ENCODE measurements around the gene NELFB.

NELFB gene

DNA sequence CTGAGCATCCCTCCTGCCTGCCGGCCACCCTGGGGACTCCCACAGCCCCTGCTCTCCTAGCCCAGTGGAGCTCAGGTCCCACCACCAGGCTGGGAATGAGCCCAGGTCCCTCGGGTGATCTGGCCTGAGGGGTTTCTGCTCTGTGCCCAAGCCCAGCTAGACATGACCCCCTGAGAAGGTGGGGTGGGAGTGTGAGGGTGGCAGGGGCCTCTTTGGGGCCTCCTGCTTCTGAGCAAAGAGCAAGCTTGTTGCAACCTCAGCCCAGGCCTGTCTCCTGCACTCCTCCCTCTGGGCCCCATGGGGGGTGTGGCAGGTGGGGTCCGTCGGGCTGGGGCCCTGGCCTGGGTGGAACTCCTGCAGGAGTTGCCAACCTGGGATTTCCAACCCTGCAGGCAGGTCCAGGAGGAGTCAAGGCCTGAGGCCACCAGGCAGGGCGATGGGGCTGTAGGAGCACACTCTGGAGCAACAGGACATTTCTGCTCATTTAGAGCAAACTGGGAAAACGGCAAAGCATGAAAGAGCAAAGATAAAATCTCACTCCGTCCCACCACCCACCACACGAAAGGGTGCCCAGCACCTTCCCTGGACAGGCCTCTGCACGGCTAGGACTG, 58.3 kb downstream of the NELFB start:
- no peak overlapping the region for H3K4me3 ChIP-seq (ENCODE audit: low read depth, low read length)
- DNase-seq (ENCODE audit: low read depth), result no peak
- TF ChIP-seq MYC (IDR thresholded peaks at IDR 0.05; ENCODE audit: low read depth, low read length) (no peak), POLR2A (IDR thresholded peaks at IDR 0.05; ENCODE audit: extremely low read depth, insufficient read length) (no peak)
- TF ChIP-seq, protein P1, sequence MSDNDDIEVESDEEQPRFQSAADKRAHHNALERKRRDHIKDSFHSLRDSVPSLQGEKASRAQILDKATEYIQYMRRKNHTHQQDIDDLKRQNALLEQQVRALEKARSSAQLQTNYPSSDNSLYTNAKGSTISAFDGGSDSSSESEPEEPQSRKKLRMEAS (IDR thresholded peaks at IDR 0.05; ENCODE audit: low read depth, low read length), result no peak
- TF ChIP-seq, protein P2, sequence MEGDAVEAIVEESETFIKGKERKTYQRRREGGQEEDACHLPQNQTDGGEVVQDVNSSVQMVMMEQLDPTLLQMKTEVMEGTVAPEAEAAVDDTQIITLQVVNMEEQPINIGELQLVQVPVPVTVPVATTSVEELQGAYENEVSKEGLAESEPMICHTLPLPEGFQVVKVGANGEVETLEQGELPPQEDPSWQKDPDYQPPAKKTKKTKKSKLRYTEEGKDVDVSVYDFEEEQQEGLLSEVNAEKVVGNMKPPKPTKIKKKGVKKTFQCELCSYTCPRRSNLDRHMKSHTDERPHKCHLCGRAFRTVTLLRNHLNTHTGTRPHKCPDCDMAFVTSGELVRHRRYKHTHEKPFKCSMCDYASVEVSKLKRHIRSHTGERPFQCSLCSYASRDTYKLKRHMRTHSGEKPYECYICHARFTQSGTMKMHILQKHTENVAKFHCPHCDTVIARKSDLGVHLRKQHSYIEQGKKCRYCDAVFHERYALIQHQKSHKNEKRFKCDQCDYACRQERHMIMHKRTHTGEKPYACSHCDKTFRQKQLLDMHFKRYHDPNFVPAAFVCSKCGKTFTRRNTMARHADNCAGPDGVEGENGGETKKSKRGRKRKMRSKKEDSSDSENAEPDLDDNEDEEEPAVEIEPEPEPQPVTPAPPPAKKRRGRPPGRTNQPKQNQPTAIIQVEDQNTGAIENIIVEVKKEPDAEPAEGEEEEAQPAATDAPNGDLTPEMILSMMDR (IDR thresholded peaks at IDR 0.05; ENCODE audit: low read depth, low read length), result no peak

DNA sequence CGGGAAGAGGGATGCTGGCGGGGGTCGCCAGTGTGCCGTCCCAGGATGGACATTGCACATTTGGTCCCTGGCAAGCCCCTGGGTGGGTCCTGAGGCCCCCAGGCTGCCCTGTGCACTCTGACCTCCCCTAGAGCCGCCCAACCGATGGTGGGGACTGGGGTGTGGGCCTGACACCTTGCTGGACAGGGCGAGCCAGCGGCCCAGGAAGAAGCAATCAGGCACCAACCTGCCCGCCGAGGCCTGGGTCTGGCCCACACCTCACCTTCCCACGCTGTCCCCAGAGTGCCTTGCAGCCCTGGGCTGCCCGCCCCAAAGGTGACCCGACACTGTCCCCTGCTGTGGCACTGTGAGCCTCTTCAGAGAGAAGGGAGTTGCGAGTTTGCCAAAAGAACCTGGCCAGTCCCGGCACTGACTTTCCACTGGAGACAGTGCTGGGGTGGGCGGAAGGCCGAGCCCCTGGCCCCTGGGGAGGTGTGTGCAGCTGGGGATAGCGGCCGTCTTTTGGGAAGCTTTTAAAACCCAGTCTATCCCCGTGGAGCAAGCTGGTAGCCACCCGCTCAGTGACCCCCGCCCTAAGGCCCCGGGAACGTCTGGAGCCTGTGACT, 58.9 kb downstream of the NELFB start:
- TF ChIP-seq, protein P1 (IDR thresholded peaks at IDR 0.05; ENCODE audit: low read depth, low read length), result no peak
- TF ChIP-seq, protein P2 (IDR thresholded peaks at IDR 0.05; ENCODE audit: low read depth, low read length), result no peak
- TF ChIP-seq MYC (IDR thresholded peaks at IDR 0.05; ENCODE audit: low read depth, low read length), result no peak
- no peak for TF ChIP-seq POLR2A (IDR thresholded peaks at IDR 0.05; ENCODE audit: extremely low read depth, insufficient read length)
- no peak overlapping the region for H3K4me3 ChIP-seq (ENCODE audit: low read depth, low read length)
- no peak for DNase-seq (ENCODE audit: low read depth)

DNA sequence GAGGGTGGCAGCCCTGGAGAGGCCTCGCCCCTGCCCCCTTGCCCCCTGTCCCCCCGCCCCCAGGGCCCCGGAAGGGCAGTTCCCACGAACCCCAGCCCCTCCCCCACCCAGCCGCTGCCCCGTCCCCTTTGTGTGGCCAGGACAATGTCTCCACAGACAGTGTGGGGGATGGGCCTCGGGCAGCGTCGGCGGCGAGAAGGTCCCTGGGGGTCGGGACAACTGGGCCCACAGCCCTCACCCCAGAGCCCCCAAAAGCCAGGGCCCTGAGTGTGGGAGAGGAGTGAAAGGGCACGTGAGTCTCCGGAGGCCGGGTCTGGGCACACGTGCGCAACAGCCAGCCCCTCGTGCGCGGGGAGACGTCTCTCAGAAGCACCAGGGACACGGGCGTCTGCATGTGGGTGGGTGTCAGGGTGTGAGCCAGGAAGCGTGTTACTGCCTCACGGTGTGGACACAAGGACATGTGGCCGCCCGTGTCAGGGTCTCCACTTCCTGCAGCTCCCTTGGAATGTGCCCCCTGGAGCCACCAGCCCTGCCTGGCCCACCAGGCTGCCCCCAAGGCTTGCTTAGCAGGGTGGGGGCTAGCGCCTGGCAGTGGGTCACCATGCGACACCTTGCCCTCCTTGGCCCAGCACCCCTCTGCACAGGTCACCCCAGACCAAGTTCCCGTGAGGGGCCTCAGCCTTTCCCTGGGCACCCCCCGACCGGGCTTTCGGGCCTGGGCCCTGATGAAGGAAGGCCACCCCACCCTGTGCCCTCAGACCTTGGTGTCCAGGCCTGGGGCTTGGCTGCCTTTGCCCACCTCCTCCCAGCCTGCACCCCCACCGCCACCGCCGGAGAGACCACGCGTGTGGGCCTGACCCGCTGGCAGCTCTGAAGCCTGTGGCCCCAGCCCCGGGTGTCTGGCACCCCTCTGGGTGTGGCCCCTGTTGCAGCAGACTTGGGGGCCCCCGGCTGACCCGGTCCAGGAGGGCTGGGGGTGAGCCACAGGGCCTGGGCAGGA, 59.7 kb downstream of the NELFB start:
- TF ChIP-seq, protein P2 (IDR thresholded peaks at IDR 0.05; ENCODE audit: low read depth, low read length), result no peak
- TF ChIP-seq, protein P1 (IDR thresholded peaks at IDR 0.05; ENCODE audit: low read depth, low read length), result no peak
- TF ChIP-seq MYC (IDR thresholded peaks at IDR 0.05; ENCODE audit: low read depth, low read length) (no peak), POLR2A (IDR thresholded peaks at IDR 0.05; ENCODE audit: extremely low read depth, insufficient read length) (no peak)
- H3K4me3 ChIP-seq (ENCODE audit: low read depth, low read length), result no peak overlapping the region
- DNase-seq (ENCODE audit: low read depth), result no peak

DNA sequence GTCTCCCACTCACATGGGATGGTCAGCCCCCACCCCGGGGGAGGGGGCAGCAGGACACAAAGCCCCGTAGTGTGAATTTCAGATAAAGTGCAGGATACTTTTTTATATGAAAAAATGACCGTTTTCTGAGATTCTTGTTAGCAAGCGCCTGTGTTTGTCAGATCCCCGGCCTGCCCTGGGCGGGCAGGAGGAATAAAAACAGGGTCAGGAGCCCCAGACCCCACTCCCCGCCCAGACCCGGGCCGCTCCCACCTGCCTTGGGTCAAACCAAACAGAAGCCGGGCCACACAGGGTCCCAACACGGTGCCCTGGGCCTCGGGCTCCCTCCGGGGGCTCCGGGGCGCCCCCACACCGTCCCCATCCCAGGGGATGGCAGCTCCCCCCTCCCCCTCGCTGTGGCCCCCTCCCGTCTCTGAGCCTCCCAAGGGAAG, 60.5 kb downstream of the NELFB start:
- H3K4me3 ChIP-seq (ENCODE audit: low read depth, low read length), result no peak overlapping the region
- no peak for DNase-seq (ENCODE audit: low read depth)
- TF ChIP-seq, protein P2 (IDR thresholded peaks at IDR 0.05; ENCODE audit: low read depth, low read length), result no peak

DNA sequence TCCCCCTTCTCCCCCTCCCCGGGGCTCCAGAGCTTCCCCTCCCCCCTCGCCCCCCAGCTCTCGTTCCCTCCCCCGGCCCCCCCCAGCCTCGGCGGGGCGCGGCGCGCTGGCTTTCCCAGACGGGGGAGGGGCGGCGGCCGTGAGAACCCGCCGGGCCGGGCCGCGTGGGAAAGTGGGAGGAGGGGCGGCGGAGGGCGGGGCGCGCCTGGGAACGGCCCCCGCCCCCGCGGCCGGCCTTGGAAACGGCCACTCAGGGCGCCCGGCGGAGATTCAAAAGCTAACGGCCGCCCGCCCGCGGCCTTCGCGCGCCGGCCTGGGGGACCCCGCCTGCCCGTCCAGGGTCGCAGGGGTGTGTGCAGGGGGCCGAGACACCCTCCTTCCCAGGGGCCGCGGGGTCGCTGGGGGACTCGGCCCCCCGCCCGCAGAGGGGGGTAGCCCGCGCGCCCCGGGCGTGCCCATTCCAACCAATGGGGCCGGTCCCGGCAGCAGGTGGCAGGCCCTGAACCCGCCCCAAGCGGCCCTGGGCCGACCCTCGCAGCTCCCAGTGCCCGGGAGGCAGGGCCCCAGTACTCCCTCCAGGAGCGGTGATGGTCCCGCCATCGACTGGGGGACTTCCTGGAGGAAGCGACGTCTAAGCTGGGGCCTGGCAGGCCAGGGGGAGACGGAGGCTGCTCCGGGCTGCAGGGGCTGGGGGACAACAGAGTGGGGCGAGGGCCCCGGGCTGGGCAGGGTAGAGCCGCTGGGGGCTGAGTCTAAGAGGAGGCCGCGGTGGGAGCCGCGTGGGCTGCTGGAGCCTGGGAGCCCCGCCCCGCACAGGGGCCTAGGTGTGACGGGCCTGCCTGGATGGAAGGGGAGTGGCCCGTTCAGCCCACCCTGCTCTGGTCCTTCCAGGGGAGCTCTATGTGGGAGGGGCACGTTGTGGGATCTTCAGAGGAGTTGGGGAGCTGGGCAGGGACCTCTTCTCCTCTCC, 61.2 kb downstream of the NELFB start:
- TF ChIP-seq POLR2A (IDR thresholded peaks at IDR 0.05; ENCODE audit: extremely low read depth, insufficient read length) (no peak), MYC (IDR thresholded peaks at IDR 0.05; ENCODE audit: low read depth, low read length) (no peak)
- TF ChIP-seq, protein P2 (IDR thresholded peaks at IDR 0.05; ENCODE audit: low read depth, low read length), result no peak
- TF ChIP-seq, protein P1 (IDR thresholded peaks at IDR 0.05; ENCODE audit: low read depth, low read length), result no peak
- no peak for DNase-seq (ENCODE audit: low read depth)
- no peak overlapping the region for H3K4me3 ChIP-seq (ENCODE audit: low read depth, low read length)
